ENCODE data around the gene PRKCD.

DNA sequence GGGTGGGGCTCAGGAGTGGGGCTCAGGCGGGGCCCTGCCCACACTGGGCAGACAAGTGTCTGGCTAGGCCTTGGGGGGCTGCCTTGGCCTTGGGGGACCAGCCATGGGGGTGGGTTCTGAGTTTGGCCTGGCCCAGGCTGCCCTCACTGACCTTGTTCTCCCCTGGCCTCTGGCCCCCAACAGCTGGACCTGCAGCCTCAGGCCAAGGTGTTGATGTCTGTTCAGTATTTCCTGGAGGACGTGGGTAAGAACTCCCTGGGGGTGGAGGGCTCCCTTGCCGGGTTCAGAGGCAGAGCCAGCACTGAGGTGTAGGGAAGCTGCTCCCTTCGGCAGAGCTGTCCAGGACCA is 20.0 kb downstream of the PRKCD start:
- TF ChIP-seq EZH2 (IDR thresholded peaks at IDR 0.05; ENCODE audit: borderline replicate concordance, low read length): no peak
- TF ChIP-seq, protein P1, sequence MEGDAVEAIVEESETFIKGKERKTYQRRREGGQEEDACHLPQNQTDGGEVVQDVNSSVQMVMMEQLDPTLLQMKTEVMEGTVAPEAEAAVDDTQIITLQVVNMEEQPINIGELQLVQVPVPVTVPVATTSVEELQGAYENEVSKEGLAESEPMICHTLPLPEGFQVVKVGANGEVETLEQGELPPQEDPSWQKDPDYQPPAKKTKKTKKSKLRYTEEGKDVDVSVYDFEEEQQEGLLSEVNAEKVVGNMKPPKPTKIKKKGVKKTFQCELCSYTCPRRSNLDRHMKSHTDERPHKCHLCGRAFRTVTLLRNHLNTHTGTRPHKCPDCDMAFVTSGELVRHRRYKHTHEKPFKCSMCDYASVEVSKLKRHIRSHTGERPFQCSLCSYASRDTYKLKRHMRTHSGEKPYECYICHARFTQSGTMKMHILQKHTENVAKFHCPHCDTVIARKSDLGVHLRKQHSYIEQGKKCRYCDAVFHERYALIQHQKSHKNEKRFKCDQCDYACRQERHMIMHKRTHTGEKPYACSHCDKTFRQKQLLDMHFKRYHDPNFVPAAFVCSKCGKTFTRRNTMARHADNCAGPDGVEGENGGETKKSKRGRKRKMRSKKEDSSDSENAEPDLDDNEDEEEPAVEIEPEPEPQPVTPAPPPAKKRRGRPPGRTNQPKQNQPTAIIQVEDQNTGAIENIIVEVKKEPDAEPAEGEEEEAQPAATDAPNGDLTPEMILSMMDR (conservative IDR thresholded peaks at IDR 0.05 in 1 of 2, IDR thresholded peaks at IDR 0.05 in 1 of 2; ENCODE audit: extremely low read depth in 1 of 2, insufficient read depth in 1 of 2, low read depth in 1 of 2, low read length in 2 of 2): no peak

Measured in mammary epithelial cell (primary cell).